IPS DF 4.7 (cell line): ENCODE results near the gene SPIRE2.
"Not testable (repeated sequence)": the region's sequence is repeated elsewhere in the genome, so short reads cannot be mapped to it uniquely, and the experiment has no call there.

Source experiments
- DNase-seq: peaks from one replicate; pipeline ENCODE4 v3.0.0-alpha.2; 2013; ENCODE audit warnings: low spot score; ENCODE audit errors: extremely low read depth

Gene SPIRE2

GRCh38 chr16:89806589-89807193 lies 21.6 kb upstream of the SPIRE2 start:
- DNase-seq: not testable (repeated sequence)

GRCh38 chr16:89808475-89808874 lies 19.8 kb upstream of the SPIRE2 start:
- DNase-seq: no peak

GRCh38 chr16:89811321-89811720 lies 17.0 kb upstream of the SPIRE2 start:
- no peak for DNase-seq

GRCh38 chr16:89815639-89816348 lies 12.5 kb upstream of the SPIRE2 start:
- no peak for DNase-seq

- DNase-seq: not testable (repeated sequence)
Observed at GRCh38 chr16:89818851-89819403, 9.3 kb upstream of the SPIRE2 start.

- DNase-seq: not testable (repeated sequence)
Observed at GRCh38 chr16:89819448-89819847, 8.8 kb upstream of the SPIRE2 start.

GRCh38 chr16:89821438-89822187 lies 6.7 kb upstream of the SPIRE2 start:
- DNase-seq: no peak

GRCh38 chr16:89822188-89823086 lies 5.8 kb upstream of the SPIRE2 start:
- DNase-seq: no peak

- no peak for DNase-seq
Observed at GRCh38 chr16:89823087-89823823, 5.0 kb upstream of the SPIRE2 start.

- DNase-seq: not testable (repeated sequence)
Observed at GRCh38 chr16:89823824-89824148, 4.5 kb upstream of the SPIRE2 start.

- DNase-seq: no peak
Observed at GRCh38 chr16:89826531-89827382, 1.5 kb upstream of the SPIRE2 start.

GRCh38 chr16:89827383-89828198 lies 684 bp upstream of the SPIRE2 start:
- DNase-seq: no peak

- no peak for DNase-seq
Observed at GRCh38 chr16:89828870-89829629, 775 bp downstream of the SPIRE2 start.

- no peak for DNase-seq
Observed at GRCh38 chr16:89829630-89830437, 1.6 kb downstream of the SPIRE2 start.

GRCh38 chr16:89831810-89832328 lies 3.6 kb downstream of the SPIRE2 start:
- no peak for DNase-seq

- not testable (repeated sequence) for DNase-seq
Observed at GRCh38 chr16:89833664-89834363, 5.5 kb downstream of the SPIRE2 start.
